Stimulated activated CD4-positive, alpha-beta T cell treated with anti-CD3 and anti-CD28 coated beads, TNF-alpha, amount 100 ng/mL, for 24 hours (primary cell): ENCODE results near the gene PAPLN.
"Not testable (repeated sequence)": the region's sequence is repeated elsewhere in the genome, so short reads cannot be mapped to it uniquely, and the experiment has no call there.

Source experiments
- DNase-seq, 3 experiments: peaks; one replicate each; pipeline ENCODE4 v3.0.0-alpha.2; 2020; ENCODE audit warnings: low read depth in 3 of 3

PAPLN gene

DNA sequence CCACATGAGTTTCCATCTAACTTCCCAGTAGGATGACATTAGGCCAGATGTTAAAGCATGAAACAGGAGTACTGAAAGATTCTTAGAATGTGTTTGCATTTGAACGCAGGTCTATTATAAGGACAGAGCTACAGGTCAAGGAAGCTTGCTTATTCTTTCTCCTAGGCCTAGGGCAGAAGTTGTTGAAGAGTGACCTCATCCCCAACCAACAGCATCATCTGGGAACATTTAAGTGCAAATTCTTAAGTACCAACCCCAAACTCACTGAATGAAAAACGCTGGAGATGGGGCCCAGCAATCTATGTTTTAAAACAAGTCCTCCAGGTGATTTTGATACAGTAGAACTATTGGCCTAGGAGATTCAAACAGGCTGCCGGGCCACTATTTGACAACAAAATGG lies 52.4 kb downstream of the PAPLN start:
- DNase-seq, result no peak

DNA sequence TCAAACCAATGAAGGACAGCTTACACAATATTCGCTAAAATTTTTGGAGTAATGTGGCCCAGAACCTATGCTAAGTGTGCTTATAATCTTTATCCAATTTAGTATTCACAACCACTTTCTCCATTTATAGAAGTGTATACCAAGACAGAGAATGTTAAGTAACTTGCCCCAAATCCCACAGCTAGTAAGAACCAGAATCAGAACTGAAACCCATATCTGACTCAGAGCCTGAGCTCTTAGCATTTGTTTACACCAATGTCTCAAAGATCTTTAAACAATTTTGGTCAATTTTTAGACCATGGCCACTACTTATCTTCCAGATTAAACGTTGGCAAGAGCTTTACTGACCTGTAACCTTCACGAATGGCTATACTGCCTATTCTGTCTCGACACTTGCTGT lies 53.0 kb downstream of the PAPLN start:
- no peak for DNase-seq

DNA sequence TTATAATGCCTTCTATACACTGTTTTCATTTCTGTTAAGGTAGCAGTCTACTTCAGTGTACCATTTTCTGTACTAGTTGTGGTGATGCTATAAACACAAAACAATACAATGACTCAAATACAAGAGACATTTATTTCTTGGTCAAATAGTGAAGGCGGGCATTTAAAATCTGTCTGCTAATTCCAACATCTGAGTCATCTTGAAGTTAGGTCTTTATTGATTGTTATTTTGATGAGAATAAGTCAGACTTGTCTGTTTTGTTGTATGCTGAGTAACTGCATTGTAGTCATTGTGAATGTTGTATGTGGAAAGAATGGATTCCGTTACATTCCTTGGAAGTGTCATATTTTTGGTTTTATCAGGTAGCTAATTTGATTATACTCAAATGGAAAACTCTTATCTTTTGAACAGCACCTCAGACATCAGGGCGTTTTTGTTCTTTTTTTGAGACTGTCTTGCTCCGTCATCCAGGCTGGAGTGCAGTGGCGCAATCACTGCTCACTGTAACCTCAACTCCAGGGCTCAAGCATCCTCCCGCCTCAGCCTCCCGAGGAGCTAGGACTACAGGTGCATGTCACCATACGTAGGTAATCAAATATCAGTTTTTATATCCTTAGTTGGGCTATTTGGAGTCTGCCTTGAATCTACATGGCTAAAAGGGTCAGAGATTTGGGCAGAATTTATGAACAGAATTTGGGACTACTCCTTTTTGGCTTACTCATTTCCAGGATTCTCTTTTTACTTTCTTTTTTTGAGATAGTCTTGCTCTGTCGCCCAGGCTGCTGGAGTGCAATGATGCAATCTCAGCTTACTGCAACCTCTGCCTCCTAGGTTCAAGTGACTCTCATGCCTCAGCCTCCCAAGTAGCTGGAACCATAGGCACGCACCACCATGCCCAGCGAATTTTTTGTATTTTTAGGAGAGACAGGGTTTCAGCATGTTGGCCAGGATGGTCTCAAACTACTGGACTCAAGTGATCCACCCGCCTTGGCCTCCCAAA lies 56.8 kb downstream of the PAPLN start:
- DNase-seq, result no peak

DNA sequence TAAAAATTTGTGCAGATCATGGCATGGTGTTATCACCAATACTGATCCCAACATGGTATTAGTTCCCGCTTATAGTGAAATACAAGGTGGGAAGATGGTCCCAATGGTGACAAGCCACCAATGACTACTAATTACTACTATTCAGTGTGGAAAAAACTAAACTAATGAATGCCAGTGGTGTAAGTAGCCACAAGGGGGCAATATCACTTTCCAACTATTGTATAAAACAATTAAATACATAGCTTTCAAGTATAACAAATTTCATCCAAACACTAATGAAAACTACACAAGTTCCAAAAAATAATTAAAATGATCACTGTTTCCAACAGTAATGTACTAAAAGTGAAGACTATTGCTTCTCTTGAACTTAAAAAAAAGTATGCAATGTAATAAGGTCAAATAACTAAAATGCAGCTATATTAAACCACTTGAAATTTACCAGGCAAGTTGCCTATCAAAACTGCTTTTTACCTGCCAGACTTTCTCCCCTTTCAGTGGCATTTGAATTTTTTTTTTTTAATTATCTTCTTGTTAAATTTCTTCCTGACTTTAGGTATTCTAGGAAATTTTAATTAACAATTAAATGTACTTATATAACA lies 58.0 kb downstream of the PAPLN start:
- DNase-seq, result no peak

DNA sequence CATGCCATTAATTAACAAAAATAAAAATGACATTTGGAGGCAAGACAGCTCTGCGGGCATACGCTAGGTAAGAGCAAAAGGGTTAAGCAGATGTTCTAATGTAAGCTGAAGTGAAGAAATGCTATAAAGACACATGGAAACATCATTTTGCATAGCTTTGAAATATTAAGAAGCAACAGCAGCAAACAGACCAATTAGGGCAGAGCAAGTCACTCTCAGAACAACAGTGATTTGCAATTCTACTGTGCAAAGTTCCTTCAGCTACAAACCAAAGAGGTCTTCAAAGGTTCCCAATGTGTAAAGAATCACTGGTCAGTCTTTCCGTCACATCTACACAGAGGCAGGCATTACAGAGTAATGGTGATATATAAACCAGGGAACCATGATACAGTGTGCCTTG lies 68.2 kb downstream of the PAPLN start:
- no peak for DNase-seq

DNA sequence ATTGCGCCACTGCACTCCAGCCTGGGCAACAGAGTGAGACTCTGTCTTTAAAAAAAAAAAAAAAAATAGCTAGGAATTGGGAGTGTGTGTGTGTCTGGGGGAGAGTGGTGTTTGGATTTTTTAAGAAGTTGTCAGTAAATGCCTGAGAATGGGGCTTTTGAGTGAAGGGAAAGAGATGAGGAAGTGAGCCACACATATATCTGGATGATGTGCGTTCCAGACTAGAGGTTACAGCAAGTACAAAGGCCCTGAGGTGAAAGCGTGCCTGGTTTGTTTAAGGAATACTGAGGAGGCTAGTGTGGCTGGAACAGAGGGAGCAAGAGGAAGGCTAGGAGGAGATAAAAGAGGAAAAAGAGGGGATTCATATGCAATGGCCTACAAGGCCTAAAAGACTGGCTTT lies 70.0 kb downstream of the PAPLN start:
- no peak for DNase-seq

DNA sequence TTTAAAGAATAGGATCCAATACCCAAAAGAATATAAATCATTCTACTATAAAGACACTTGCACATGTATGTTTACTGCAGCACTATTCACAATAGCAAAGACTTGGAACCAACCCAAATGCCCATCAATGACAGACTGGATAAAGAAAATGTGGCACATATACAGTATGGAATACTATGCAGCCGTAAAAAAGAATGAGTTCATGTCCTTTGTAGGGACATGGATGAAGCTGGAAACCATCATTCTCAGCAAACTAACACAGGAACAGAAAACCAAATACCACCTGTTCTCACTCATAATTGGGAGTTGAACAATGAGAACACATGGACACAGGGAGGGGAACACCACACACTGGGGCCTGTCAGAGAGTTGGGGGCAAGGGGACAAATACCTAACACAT lies 71.9 kb downstream of the PAPLN start:
- DNase-seq, result not testable (repeated sequence)

DNA sequence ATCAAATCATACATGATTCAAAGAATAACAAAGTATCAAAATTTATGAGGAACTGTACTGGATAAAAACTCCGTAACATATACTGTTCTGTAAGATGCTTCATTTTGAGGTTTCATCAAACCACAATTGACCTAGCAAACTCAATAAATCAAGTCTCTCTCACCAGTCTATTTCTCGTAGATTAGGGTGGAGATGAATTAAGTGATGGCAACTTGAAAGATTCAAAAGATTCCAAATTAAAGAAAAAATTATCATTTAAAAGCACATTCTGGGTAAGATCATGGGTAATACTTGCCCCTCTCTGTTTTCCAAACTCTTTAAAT lies 74.4 kb downstream of the PAPLN start:
- DNase-seq, result no peak

DNA sequence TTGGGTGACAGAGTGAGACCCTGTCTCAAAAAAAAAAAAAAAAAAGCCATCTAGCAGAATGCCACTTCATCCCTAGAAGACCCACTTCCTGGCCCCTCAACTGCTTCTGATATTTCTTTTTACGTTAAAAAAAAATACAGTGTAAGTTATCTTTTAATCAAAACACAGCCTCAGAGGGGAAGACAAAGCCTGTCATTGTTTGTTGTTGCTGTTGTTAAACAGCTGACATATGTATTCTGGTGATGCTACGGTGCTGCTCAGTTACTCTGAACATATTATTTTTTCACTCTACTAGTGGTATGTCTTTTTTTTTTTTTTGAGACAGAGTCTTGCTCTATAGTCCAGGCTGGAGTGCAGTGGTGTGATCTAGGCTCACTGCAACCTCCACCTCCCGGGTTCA lies 75.4 kb downstream of the PAPLN start:
- no peak for DNase-seq

DNA sequence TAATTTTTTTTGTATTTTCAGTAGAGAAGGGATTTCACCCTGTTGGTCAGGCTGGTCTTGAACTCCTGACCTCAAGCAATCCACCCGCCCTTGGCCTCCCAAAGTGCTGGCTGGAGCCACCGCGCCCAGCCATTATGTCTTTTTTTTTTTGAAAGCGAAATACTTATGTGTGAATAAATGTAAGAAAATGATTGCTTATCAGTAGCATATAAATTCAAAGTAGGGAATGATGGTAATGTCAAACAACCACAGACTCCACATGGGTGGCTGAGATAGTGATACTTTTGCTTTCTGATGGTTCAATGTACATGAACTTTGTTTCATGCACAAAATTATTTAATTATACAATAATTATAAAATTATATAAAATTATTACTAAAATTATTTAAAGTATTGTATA lies 75.8 kb downstream of the PAPLN start:
- DNase-seq, result no peak

DNA sequence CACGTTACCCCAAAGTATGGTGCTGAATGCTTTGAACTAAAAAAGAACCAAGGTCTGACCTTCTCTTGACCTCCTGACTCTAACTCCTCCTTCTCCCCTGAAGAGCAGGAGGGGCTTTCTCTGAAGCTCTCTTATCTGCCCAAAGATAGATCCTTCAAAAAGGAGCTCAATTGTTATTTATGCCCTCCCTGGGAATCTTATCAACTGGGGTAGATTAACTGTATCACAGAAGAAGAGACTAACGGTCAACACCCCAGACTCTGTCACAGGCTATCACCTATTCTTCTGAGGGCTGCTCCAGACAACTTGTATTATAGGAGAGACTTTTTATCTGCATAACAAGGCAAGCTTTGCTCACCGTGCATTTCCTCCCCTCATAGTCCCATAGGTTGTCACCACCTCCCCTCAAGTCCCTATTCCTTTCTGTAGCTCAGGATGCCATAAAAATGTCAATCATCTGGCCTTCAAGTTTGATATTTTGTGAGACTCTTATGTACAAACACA lies 86.6 kb downstream of the PAPLN start:
- no peak for DNase-seq
